GM18502 (cell line): ENCODE results near the gene TMEM51.

Experiments used
- ATAC-seq: cut with Tn5 transposase; IDR thresholded peaks from one replicate; pipeline ENCODE4 v1.9.1; 2021; ENCODE audit warnings: mild to moderate bottlenecking; ENCODE audit not compliant: unreplicated experiment, poor library complexity

The TMEM51 gene

DNA sequence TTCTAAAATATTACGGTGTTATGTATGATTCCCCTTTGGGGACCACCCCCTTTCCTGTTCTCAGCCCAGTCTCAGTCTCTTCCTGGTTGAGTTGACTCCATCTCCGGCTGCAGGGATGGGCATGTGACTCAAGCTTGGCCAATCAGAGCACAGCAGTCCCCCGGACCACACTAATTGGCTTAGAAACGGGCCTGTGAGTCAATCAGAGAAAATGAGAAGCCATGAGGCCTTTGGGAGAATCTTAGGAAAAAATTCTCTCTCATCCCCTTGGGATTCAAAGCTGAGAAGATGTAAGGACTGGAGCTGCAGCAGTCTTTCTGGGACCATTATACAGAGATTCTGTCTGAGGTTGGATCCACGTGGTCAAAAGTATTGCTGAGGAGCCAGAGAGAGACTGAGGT lies 82.8 kb downstream of the TMEM51 start:
- no peak for ATAC-seq

DNA sequence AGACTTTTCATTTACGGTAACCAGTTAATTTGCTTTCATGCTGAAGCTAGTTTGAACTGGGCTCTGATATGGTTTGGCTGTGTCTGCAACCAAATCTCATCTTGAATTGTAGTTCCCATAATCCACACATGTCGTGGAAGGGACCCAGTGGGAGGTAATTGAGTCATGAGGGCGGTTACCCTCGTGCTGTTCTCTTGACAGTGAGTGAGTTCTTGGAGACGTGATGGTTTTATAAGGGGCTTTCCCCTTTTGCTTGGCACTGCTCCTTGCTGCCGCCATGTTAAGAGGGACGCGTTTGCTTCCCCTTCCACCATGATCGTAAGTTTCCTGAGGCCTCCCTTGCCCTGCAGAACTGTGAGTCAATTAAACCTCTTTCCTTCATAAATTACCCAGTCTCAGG lies 83.2 kb downstream of the TMEM51 start:
- ATAC-seq, result no peak

DNA sequence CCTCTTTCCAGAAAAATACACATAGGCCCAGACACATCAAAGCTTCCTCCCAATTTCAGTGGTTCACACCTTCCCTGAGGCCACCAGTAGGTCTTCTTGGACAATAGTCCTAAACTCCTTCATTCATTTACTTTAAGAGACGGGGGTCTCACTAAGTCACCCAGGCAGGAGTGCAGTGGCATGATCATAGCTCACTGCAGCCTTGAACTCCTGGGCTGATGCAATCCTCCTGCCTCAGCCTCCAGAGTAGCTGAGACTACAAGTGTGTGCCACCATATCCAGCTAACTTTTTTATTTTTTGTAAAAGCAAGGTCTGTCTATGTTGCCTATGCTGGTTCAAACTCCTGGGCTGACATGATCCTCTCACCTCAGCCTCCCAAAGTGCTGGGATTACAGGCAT lies 85.2 kb downstream of the TMEM51 start:
- no peak for ATAC-seq

DNA sequence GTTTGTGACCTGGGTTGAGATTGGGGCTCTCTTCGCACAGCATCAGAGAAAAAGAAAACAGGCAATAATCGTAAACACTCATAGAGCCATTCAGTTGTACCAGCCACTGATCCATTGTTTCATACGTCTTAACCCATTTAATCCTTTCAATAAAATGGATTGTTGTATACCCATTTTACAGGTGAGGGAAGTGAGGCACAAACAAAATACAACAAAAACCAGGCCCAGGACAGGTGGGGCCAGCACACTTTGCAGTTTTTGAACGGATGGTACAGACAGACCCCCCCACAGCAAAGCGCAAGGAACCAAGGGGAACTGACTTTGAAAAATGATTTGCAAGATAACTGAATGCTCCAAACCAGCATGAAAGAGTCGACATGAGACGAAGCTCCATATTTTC lies 89.2 kb downstream of the TMEM51 start:
- no peak for ATAC-seq

DNA sequence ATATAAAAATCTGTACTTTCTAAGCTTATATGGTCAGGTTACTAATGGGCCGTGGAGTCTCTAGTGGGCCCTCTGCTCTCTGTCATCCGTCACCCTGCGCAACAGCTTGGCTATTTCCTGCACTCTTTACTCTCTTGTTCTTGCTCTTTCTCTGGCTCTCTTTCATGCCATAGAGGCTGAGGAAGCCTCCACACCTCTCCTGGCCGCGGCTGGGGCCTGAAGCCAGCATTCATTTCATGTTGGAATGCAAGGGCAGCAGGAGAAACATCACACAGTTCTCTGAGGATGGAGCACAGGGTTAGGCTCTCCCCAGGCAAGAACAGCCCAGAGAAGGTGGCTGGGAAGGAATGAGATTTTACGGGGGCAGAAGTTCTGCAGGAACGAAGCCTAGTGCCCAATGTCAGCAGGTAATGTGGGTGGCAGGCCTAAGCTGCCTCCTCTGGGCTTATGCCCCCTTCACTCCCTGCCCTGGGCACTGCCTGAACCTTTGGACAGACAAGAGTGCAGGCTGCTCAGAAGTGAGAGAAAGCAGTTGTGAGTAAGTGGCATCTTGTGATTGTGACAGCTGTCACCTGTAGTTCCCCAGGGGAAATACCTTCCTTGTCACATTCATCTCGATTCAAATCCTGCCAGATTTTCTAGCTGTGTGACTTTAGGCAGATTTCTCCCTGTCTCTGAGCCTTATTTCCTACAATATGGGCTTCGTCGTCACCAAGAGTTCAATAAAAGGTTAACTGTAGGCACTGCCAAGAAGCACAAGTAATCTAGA lies 89.9 kb downstream of the TMEM51 start:
- no peak for ATAC-seq

DNA sequence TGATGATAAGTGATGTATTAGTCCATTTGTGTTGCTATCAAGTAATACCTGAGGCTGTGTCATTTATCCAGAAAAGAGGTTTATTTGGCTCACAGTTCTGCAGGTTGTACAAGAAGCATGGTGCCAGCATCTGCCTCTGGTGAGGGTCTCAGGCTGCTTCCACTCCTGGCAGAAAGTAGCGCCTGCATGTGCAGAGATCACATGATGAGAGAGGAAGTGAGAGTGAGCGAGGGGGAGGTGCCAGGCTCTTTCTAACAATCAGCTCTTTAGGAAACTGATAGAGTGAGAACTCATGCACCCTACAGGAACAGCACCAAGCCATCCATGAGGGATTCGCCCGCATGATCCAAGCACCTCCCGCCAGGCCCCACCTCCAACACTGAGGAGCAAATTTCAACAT lies 91.3 kb downstream of the TMEM51 start:
- no peak for ATAC-seq

DNA sequence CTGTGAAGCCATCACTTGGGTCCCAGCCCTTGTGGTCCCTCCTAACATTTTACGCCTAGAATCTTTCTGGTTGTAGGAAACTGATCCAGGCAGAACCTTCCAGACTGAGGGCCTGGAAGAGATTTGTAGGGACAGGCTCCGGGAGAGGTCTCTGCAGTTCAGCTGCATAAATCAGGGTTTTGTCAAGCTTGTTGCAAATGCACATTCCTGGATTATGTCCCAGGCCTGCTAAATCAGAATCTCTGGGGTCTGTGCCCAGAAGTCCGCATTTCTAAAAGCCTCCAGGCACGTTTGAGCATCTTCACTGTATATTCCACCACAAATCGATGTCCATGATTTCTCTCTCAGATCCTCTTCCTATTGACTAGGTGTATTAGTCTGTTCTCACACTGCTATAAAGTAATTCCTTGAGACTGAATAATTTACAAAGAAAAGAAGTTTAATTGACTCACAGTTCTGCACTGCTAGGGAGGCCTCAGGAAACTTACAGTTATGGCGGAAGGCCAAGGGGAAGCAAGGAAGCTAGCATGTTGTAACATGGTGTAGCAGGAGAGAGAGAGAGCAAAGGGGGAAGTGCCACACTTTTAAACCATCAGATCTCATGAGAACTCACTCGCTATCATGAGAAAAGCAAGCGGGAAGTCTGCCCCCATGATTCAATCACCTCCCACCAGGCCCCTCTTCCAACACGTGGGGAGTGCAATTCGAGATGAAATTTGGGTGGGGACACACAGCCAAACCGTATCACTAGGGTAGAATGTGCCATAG lies 92.2 kb downstream of the TMEM51 start:
- ATAC-seq, result no peak

DNA sequence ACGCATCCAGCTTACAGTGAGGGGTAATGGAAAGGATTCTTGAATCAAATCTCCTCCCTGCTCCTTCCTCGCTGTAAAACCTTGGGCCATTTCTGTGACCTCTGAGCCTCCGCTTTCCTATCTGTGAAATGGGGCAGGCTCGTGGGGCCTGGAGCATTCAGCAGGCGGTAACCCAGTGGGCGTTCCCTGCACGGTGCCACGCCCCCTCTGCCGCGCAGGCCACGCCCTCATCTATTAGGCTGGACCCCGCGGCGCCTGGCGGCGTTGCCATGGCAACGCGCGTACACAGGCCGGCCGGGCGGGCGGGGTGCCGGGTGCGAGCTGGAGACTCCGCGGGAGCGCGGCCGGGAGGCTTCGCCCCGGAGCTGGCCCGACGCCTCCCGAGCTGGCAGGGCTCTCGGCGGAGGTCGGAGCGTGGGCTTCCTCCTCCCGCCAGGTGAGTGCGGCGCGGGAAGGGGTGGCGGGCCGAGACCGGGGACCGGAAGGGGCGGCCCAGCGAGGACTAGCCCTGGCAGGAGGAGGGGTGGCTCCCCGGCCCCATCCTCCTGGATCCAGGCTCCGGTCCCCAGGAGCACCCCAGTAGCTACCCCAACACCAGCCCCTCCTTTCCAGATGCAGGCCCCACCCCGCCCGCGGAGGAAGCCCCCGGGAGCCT lies 93.5 kb downstream of the TMEM51 start, which contains the start of gene FHAD1:
TSS of gene FHAD1 (plus strand) at position 264 of the 655 bp plus-strand sequence. CDS start 4,562 bp downstream, outside the sequence.
- ATAC-seq, result no peak

DNA sequence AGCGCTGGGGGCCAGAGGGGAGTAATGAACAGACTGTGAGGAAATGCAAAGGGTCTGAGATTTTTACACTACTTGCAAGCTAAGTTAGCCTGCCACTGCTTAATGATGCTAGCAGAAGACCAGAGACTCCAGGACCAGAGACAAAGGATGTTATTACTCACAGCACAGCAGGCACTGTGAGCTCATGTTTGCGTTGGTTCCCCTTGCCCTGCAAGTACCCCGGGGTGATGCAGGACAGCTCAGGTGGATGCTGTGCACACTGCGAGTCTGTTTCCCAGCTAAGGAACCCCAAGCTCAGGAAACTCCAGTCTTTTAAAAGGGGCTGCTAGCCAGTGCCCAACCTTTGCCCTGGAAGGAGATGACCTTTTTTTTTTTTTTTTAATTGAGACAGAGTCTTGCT lies 94.7 kb downstream of the TMEM51 start:
- no peak for ATAC-seq

DNA sequence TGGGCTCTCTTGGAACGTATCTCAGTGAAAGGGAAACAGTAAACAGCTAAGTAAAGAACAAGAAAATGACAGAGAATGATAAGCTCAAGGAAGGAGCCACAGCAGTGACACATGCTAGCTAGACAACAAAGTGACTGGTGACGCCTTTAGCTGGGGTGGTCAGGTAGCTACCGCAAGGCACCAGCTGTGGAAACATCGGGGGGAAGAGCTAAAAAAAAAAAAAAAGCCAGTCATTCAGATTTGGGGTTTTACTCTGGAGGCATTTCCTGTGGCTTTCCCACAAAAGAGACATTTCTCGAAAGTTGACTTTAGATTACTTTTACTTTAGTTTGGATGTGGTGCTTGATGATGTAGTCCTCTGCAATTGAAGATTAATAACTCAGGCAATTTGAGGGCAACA lies 95.5 kb downstream of the TMEM51 start:
- no peak for ATAC-seq

DNA sequence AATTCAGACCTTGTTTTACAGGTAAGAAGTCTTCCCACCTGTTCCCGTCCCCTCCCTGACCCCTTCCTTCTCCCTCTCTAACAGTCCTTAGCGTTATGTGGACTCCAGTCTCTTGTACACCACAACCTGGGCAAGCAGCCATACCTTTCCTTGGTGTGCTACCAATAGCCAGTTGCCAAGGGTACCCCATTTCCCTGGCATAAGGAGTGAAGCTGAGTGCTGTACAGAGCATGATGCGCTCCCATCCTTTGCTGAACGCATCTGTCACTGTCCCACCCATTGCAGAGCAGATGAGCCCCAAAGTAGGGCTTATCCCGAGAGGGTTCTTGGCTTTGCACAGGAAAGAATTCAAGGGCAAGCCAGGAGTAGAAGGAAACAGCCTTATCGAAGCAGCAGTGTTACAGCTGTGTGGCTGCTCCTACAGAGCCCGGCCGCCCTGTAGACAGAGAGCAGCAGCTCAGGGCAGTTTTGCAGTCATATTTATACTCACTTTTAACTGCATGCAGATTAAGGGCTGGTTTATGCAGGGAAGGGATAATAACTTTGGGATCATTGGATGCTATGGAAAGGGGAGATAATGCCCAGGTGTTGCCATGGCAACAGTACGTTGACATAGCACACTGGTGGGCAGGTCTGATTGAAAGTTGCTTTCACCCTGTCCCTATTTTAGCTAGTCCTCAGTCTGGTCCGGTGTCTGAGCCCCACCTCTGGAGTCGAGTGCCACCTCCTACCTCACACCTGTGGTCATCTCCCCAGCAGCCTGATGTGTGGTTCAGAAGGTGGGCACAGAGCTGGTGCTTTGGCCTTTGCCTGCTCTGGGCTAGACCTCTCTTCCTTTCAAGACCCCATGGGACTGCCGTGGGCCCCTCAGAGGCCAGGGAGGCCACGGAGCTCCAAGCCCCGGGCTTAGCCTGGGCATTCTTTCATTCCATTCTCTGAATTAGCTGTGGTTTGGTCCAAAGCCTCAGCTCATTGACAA lies 98.6 kb downstream of the TMEM51 start:
- no peak for ATAC-seq

DNA sequence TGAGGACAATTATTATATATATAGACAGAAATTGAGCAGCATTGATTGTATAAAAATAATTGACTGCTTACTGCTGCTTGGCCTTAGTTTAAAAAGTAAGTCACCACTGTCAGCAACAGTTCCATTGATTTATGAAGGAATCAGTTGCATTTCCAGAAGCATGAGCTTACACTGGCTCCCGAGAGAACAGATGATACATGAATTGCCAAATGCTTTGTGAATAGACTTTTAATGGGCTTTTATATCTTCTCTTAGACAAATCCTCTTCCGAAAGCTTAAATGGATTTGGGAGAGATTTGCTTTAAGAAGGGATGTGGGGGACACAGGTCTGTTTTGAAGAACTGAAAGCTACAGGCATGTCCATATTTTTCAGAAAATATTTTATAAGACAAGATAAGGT lies 101.0 kb downstream of the TMEM51 start:
- no peak for ATAC-seq

DNA sequence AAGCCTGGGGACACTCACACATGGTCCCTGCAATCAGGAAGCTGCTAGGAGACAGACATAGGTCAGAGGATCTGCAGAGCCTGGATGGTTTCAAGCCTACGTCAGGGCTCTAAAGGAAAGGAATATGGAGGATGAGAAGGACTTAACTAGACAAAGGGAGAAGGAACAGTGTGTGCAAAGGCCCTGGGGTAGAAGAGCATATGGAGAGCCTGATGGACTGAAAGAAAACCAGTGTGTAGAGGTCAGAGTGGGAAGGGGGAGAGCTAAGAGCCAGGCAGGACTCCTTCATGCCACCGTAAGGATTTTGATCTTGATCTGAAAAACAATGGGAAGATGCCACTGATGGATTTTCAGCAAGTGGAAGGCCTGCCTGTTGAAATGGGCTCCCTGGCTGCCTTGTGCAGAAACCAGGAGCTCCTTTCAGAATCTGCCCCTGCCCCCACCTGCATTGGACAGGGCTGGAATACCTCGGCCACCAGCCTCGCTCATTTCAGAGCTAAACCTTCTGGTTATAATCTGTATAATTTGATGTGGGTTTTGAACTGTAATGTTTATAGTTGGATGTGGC lies 102.1 kb downstream of the TMEM51 start:
- no peak for ATAC-seq

DNA sequence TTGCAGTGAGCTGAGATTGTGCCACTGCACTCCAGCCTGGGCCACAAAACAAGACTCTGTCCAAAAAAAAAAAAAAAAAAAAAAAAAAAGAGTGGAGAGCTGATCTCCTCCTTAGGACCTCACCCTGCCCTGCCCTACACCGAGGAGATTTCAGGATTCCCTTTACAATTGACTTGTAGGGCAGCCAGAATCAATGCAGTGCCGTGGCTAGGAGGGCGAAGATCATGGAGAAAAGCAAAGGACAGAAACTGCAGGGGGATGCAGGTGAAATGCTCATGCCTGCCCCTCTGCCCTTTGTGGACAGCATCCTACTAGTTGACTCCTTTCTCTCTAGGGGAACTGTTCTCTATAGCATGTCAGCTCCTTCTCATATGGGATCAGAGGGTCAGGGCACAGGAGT lies 103.0 kb downstream of the TMEM51 start:
- no peak for ATAC-seq

DNA sequence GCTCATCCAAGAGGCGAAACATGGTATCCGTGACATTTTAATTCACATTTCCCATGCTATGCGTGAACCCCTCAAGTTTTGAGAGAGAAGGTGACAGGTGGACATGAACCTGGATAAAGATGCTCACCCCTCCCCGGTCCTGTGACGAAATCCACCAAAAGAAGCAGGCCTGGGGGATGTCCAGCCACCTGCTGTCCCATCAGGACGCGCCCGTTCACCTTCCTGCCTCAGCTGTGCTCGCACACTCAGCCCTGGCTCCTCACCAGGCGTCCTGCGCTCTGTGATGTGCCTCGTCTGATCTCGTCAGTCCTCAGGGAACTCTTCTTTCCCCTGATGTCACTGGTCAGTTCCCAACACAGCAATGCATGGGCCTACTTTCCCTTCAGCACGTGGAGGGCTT lies 103.8 kb downstream of the TMEM51 start:
- no peak for ATAC-seq

DNA sequence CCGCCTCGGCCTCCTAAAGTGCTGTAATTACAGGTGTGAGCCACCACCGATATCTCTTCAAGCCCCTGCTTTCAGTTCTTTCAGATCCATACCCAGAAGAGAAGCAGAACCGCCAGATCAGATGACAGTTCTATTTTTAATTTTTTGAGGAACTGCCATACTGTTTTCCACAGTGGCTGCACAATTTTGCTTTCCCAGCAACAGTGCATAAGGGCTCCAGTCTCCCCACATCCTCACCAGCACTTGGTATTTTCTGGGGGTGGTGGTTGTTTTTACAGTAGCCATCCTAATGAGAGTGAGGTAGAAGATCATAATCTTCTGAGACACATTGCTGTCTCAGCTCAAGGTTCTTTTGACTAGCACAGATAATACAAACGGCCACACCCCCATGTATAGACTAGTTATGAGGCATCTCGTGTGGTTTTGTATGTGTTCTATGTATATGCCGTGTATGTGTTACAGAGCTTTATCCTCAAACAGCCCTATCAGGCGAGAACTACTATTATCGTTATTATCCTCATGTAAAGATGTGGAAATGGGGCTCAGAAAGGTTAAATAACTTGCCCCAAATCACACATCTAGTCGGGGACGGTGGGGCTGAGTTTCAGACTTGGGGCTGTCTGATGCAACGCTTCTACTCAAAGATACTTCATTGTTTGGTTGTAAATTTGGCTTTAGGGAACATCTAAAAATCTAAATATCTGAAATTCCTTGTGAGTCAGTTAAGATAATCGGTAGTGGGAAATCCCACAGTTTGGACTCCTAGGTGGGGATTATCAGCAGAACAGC lies 105.5 kb downstream of the TMEM51 start:
- no peak for ATAC-seq

DNA sequence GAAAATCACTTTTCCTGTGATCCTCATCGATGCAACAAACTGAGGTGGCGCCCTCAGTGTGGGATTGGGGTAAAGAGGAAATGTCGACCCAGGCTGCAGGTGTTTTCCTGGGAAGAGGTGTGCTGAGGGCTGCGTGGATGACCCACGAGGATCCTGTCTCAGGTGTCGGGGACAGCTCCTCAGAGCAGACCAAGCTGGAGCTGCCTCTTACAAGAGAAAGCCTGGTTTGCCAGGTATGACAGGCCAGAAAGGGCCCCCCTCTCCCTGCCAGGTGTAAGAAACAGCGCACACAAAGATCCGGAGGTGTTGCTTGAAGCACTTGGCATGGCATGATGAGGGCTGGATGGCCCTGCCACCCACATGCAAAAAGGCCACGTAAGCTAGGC lies 106.1 kb downstream of the TMEM51 start:
- no peak for ATAC-seq

DNA sequence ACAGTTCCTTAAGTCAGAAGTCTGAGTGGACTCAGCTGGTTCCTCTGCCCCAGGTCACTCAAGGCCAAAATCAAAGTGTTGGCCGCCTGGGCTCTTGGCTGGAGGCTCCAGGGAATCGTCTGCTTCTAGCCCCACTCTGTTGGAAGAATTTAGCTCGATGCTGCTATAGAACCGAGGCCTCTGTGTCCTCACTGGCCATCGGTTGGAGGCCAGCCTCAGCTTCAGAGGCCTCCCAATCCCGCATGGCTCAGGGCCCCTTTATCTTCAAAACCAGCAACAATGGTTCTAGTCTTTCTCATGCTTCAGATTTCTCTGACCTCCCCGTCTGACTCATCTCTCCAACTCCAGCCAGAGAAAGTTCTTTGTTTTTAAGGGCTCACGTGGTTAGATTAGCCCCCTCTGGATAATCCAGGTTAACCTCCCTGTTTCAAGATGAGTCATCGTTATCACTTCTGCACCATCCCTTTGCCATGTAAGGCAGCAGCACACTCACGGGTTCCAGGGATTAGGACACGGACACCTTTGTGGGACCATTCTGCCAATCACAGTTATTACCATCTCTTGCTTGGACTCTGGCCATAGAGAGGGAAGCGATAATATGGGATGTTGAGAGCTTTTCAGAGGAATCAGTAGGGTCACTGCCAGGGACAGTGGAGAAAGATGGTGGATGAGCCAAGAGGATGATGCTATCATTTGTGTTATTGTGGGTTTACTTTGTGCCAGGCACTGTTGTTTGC lies 107.0 kb downstream of the TMEM51 start:
- no peak for ATAC-seq
